HG02678 (cell line): Measurements from ENCODE around the gene TRMT44.

Experiments used
- ATAC-seq: cut with Tn5 transposase; IDR thresholded peaks from one replicate; pipeline ENCODE4 v1.9.1; 2021; ENCODE audit warnings: mild to moderate bottlenecking, moderate library complexity; ENCODE audit not compliant: unreplicated experiment

TRMT44 gene, protein sequence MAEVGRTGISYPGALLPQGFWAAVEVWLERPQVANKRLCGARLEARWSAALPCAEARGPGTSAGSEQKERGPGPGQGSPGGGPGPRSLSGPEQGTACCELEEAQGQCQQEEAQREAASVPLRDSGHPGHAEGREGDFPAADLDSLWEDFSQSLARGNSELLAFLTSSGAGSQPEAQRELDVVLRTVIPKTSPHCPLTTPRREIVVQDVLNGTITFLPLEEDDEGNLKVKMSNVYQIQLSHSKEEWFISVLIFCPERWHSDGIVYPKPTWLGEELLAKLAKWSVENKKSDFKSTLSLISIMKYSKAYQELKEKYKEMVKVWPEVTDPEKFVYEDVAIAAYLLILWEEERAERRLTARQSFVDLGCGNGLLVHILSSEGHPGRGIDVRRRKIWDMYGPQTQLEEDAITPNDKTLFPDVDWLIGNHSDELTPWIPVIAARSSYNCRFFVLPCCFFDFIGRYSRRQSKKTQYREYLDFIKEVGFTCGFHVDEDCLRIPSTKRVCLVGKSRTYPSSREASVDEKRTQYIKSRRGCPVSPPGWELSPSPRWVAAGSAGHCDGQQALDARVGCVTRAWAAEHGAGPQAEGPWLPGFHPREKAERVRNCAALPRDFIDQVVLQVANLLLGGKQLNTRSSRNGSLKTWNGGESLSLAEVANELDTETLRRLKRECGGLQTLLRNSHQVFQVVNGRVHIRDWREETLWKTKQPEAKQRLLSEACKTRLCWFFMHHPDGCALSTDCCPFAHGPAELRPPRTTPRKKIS

DNA sequence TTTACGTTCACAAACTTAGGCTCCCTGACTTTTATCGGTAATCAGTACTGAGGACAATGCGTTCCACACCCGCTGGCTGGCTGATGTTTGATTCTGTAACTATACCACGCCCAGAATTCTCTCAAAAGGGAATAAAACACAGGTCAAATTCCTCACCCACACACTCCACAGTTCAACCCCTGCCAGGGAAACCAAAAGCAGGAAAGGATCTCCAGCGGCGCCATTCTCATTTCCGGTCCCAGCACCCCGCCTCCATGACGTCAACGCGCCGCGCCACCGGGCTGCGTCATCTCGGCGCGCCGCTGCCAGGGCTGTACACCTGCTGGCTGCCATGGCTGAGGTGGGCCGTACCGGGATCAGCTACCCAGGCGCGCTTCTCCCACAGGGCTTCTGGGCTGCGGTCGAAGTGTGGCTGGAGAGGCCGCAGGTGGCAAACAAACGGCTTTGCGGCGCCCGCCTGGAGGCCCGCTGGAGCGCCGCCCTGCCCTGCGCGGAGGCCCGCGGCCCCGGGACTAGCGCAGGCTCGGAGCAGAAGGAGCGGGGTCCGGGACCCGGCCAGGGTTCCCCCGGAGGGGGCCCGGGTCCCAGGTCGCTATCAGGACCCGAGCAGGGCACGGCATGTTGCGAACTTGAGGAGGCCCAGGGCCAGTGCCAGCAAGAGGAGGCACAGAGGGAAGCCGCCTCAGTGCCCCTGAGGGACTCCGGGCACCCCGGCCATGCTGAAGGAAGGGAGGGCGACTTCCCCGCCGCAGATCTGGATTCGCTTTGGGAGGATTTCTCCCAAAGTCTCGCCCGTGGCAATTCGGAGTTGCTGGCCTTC is at the start of gene TRMT44, which contains the start of gene ACOX3:
Gene TRMT44, plus strand, starts transcription at position 286 of the 820 bp plus-strand sequence. Its CDS starts 46 bp downstream, at position 332.
Gene ACOX3, minus strand, starts transcription at position 232 of the 820 bp plus-strand sequence. CDS start 24,202 bp downstream, outside the sequence.
- peak; percentile 87 for ATAC-seq

DNA sequence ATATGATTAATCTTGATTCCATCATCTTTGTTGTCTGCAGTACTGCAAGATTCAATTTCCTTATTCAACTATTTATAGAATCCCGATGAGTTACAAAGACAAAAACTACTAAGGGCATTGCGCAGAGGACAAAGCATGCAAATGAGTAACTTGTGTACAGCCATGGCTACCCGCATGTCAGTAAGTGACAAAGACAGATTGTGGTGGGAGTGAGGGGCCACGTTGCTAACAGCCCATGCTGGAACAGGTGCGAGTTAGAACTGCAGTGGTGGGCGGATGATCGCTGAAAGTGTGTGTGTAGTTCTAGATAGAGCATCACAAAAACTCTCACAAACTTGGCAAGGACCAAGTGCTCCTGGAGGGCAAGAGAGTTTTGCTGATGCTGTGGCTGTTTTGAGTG is 49.5 kb upstream of the TRMT44 start:
- ATAC-seq, result no peak

DNA sequence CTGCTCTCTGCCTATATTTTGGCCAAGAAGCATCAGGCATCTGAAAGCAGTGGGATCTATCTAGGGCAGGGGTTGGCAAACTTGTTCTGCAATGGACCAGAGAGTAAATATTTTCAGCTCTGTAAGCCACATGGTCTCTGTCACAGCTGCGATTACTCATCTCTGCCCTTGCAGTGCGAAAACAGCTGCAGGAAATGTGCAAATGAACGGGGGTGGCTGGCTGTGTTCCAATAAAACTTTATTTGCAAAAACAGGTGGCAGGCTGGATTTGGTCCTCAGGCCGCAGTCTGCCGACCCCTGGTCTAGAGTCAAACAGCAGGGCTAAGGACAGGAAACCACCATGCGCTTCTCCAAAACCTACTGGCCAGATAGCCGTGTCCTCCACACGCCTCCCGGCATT is 48.6 kb upstream of the TRMT44 start:
- ATAC-seq, result peak; percentile 91

DNA sequence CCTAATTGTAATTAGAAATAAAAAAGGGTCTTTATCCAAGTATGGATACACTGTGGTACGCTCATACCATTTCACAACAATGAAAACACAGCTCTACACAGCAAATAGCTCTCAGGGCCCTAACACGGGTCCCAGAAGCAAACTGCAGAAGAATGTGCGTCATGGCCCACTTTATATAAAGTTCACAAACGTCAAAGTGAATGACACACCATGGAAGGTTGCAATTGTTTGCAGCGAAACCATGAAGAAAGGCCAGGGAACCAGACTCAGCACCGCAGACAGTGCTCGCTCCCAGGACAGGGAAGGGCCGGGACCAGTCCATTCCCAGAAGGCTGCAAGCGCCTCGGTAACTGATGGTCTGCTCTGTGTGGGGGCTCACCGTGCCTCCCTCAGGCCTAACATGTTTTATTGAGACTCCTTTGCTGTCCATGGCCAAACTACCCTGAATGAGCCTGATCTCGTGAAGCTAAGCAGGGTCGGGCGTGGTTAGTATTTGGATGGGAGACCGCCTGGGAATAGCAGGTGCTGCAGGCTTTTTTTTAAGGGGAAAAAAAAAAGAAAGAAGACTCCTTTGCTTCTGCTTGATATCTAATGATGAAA is 47.9 kb upstream of the TRMT44 start:
- no peak for ATAC-seq

DNA sequence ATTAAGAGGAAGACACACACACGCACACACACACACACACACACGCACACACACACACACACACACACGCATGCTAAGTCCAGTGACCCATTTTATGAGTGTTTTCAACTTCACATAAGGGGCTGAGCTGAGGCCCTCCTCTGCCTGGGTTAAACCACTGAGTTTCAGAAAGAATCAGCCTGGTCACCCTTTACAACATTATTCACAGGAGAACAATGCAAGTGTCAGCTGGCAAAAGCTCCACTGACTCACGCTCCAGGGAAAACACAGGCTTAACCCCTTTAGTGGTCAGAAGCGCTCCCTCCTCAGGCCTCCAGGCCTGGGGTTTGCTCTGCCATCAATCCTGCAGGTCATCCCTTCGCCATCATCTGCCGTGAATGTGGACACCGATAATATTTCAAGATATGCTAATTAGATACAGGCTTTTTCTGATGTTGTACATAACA is 47.0 kb upstream of the TRMT44 start:
- no peak for ATAC-seq

DNA sequence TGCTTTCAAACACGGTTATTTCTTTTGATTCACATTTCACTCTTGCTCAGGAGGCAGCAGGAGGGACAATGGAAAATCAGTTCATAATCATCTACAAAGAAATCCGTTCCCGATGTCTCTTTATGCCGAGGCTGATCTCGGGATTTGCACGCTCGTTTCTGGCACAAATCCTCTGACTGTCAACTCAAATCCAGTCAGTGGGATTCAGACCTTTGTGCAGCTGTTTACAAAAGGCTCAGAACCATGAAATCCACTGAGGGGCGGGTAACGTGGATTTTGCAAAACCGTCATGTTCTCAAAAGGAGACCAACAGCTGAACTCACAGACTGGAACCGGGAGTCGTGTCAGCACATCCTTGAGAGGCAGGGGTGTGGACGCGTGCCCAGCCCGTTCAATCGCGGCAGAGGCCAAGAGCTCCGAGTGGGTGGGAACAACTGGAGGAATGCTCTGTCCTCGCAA is 46.5 kb upstream of the TRMT44 start:
- ATAC-seq, result no peak

DNA sequence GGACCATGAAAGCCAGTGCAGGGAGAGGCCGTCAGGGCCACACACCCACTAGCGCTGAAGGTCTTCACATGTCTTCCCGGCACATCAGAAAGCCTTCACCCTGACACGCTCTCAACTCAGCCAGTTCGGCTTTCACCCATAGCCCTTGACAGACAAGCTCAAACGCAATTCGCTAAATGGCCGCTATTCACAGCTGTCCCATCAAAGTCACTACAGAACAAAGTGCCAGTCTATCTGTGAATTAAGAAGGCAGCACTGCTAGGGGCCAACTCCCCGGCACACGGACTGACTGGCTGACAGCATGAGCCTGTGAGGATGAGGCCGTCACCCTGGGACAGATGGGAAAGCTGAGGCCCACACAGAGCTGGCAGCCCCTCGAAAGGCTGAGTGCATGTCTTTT is 45.8 kb upstream of the TRMT44 start:
- ATAC-seq, result no peak

DNA sequence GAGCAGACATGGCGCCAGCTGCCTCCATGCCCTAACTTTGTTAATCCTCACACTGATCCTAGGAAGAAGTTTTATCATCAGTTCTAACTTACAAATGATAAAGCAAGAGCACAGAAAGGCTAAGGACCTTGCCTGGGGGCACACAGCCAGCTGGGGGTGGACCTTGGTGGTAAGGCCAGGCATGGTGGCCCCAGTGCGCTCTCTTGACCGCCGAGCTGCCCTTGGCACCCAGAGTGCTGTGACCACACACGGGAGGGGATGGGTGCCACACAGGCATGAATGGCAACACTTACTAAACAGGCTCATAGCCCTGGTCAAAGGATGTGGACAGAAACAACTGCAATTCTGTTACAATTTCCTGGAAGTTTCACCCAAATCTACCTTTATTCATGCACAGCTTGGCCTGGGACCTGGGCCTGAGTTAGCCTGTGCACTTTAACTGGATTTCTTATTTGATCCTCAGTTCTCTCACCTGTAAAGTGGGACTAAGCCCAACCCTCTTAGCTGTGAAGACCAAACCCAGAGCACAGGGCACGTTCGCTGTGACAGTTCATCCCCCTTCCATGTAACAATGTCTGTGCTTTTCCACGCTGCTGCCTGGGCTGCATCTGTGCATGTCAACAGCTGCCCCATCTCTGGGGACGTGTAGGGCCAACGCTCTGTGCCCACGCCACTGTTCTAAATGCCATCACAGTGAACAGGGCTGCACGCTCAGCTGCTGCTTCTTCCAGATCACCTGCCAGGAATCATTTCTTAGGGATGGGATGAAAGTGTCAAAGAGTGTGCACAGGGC is 44.9 kb upstream of the TRMT44 start:
- no peak for ATAC-seq

DNA sequence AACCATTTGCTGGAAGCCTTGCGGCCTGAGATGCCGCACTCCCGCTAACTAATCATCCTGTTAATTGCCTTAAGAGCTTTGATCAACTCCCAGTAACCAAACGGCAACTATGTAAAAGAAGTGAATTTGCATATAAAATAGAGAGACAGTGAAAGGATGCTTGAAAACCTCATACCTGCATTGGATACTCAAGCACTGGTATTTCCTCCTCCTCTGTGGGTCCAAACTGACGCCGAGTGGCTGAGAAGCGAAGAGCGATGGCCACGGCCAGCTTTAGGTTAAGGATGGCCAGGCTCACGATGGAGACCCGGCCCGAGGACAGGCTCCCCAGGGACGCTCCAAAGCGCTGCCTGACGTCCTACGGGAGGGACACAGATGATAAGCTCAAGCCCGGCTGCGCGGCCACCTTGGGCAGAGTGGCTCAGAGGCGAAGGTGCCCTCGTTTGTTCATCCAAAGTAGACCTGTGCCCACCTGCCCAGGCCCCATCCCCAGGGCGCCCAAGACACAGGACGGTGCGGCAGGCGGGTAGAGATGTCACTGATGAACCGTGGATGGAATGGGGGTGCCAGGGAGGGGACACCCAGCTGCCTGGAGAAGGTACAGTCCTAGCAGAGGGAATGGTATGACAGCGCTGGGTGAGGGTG is 43.7 kb upstream of the TRMT44 start:
- ATAC-seq, result no peak

DNA sequence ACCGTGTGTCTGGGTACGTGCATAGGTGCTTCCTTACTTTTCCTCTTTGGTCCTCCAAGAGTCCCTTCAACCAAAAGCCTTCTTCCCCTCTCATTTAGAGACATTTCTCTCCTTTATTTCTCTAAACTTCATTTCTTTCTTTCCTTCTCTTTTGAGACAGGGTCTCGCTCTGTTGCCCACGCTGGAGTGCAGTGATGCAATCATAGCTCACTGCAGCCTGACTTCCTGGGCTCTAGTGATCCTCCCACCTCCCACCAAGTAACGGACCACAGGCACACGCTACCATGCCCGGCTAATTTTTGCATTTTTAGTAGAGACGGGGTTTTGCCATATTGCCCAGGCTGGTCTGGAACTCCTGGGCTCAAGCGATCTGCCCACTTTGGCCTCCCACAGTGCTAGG is 42.2 kb upstream of the TRMT44 start:
- ATAC-seq, result no peak

DNA sequence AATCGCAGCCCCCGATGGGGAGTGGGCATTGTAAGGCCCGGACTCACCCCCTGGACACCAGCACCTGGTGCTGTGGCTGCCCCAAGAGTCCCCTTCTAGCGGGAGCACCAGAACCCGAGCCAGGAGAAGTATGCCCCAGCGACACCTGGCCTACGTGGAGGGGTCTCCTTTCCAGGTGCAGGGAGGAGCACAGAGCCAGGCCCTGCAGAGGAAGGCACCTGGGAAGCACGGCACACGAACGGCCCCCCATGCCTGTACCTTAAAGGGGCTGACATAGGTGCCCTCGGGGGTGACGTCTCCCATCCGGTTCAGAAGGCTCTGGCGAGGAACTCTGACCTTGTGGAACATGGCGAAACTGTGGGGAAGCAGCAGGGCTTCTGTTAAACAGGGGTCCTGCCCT is 41.3 kb upstream of the TRMT44 start:
- no peak for ATAC-seq

DNA sequence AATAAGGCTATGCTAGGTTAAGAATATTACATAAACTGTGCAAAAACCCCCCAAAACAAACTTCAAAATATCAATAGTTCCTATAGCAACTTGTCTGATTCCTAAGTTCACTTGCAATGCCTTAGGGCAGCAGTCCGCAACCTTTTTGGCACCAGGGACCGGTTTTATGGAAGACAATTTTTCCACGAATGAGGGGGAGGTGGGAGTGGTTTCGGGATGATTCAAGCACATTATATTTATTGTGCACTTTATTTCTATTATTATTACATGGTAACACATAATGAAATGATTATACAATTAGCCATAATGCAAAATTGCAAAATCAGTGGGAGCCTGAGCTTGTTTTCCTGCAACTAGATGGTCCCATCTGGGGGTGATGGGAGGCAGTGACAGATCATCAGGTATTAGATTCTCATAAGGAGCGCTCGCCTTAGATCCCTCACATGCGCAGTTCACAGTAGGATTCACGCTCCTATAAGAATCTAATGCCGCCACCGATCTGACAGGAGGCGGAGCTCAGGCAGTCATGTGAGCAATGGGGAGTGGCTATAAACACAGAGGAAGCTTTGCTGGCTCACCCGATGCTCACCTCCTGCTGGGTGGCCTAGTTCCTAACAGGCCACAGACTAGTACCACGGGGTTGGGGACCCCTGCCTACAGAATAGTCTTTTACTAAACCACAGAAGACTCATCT is 39.8 kb upstream of the TRMT44 start:
- ATAC-seq, result no peak

DNA sequence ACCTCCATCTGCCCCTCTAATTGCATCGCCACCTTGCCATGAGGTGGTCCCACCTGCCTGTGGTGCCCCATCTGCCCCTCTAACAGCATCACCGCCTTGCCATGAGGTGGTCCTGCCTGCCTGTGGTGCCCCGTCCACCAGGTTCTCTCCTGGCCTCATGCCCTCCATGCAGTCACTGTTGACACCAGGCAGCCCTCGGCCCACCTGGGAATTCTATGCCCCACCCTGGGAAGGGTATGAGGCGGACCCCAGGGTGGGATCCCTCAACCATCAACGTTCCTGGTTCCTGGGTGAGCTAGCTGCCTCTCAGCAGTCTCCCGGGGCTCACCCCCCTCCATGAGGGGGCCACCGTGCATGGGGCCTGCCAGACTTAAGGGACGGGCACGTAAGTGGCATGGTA is 38.9 kb upstream of the TRMT44 start:
- ATAC-seq, result no peak

DNA sequence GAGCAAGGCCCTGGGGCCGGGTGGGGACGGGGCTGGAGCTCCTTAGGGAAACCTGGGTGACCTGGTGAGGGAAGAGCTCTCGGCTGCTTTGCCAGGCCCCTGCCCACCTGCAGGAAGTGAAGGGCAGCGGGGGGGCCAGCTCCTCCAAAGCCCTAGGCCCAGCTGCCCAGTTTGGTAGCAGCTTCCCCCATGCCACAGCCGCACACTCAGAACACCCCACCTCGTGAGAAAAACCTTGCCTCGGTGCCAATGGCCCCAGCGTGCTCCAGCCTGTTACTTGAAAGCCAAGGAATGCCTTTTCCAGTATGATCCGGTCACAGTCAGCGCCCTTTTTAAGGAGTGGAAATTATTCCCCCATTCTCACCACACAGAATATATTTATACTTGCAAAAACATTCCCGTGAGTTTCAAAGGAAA is 38.4 kb upstream of the TRMT44 start:
- ATAC-seq, result no peak

DNA sequence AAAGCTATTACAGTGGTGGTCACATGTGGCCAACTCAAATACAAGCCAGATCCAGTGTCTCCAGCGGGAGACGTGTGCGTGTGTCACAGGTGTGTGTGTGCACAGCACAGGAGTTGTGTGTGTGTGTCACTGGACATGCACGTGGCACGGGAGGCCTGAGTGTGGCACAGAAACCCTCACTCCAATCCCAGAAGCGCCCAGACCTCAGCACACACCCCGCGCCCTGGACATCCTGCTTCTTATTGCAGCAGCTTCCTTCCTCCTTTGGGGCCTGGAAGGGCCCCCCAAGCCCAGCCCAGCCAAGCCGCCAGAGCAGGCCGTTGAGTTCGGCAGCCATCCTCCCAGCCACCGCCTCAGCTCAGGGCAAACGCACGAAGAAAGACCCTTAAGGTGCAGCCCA is 37.9 kb upstream of the TRMT44 start:
- no peak for ATAC-seq

DNA sequence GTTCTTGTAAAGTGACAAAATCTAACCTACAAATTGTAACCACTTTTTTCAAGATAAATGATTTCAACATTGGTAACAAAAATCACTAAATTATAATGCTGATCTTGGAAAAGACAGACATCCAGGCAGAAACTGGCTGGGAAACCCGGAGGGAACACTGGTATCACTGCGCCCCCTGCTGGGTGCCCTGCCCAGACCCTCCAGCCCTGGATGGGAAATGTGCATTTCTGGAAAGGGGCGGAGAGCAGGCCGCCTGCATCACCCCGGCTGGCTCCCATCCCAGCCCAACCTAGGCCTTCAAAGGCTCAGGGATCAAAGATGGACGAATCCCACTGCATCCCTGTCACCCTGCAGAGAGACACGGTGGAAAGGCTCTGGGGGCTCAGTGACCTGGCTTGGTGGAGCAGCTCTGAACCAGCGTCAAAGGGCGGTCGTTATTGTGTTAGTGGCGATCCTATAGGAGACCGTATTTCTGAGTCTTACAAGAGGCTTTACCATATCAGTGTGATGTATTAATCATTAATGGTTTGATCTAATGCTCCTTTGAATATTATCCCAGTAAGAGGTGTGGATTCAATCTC is 37.3 kb upstream of the TRMT44 start:
- ATAC-seq, result no peak

DNA sequence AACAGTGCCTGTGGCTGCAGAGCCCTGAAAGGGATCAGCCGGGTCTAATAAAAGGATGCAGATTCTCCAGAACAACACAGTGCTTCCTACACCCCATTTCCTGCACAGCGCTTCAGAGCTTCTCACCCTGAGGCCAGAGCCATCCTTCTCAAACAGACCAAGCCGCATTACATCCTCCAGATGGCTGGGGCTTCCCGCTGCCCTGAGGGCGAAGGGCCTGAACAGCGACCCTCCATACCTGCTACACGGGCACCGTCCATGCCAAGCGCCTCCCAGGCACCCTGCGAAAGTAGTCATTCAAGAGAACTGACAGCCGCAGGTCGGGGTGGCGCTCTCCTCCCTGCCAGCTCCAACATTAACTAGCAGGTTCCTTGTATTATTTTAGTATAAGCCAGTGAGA is 36.6 kb upstream of the TRMT44 start:
- ATAC-seq, result no peak

DNA sequence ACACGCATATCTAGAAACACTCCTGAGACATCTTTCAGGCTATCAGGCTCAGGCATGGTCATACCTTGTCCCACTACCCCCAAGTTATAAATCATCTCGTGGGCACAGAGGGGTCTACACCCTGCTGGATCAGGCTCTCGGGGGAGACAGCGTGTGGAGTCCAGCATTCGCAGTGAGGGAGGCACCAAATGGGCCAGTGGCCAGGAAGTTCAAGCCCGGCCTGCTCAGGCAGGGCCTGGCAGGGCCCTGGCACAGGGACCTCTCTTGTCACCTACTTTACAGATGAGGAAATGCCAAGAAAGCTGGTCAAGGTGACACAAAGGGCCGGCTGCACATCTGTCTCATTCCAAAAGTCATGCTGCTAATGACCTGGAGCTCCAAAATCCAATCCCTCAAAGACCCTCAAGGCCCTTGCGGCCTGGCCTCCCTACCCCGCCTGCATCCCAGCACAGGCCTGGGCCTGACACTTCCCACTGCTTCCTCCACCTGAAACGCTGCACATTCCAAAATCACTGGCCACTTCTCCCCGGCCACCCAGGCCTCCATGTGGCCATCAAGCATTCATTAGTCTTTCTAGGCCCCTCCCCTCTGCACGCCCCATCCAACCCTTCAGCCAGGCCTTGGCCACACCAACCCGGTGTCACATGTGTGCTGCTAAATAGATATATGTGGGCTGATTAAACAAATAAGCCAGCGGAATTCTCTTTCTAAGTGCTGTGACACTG is 35.6 kb upstream of the TRMT44 start:
- ATAC-seq, result no peak
